Measurements from ENCODE around the gene KDM4B. TPM values are rescaled to one million over a fixed set of nuclear protein-coding genes. Genes with fewer than 3 reads are reported as not detected.

Gene KDM4B
- total and polyA plus RNA-seq, 9 donors = 5.2 to 62.9 (median 46.4) TPM

- Histone ChIP-seq H3K27me3 (no peaks in the 10 kb centered on the region), H3K27ac (no peak overlapping the region), H3K4me1 (ENCODE audit: insufficient read depth) (peaks cover 2% of the 10 kb centered on the region), H3K36me3 (no peaks in the 10 kb centered on the region), H3K9me3 (no peaks in the 10 kb centered on the region), H3K4me3 (no peak overlapping the region)
- no peak for TF ChIP-seq EP300 (IDR thresholded peaks at IDR 0.05)
- TF ChIP-seq, protein P1, sequence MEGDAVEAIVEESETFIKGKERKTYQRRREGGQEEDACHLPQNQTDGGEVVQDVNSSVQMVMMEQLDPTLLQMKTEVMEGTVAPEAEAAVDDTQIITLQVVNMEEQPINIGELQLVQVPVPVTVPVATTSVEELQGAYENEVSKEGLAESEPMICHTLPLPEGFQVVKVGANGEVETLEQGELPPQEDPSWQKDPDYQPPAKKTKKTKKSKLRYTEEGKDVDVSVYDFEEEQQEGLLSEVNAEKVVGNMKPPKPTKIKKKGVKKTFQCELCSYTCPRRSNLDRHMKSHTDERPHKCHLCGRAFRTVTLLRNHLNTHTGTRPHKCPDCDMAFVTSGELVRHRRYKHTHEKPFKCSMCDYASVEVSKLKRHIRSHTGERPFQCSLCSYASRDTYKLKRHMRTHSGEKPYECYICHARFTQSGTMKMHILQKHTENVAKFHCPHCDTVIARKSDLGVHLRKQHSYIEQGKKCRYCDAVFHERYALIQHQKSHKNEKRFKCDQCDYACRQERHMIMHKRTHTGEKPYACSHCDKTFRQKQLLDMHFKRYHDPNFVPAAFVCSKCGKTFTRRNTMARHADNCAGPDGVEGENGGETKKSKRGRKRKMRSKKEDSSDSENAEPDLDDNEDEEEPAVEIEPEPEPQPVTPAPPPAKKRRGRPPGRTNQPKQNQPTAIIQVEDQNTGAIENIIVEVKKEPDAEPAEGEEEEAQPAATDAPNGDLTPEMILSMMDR (IDR thresholded peaks at IDR 0.05) = no peak
- TF ChIP-seq POLR2A (IDR thresholded peaks at IDR 0.05) = no peak
- intact Hi-C loops (cut with DNase I) = no loop called here
- DNase-seq = no peak
- 89 to 92% (median 90%) methylated on average over 24 of the region's 24 CpGs for WGBS, 3 donors
Measured at GRCh38 chr19:5152767-5153532, 184.0 kb downstream of the KDM4B start.

DNA sequence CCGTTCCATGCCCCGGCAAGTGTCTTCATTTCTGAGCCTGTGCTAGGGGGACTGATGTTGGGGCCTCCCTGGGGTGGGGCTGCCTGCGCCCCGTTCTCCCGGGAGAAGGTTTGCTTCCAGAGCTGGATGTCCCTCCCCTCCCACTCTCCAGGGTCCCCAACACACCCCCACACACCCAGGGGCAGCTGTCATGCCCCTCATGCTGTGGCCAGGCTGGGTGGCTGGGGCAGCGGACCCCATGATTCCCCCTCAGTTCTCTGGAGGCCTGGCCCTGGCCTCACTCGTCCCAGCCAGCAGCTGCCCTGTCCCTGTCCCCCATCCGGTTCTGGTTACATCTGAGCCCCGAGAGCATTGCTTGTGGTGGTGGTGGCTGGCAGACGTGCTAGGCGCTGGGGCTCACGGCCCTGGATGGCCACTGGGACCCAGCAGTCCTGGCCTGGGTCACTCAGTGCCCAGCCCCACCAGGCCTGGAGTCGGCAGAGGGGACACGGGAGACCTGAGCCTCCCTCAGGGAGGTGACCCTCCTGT, 184.8 kb downstream of the KDM4B start:
- H3K36me3 ChIP-seq = no peaks in the 10 kb centered on the region
- TF ChIP-seq, protein P1 (IDR thresholded peaks at IDR 0.05) = no peak
- TF ChIP-seq EP300 (IDR thresholded peaks at IDR 0.05) (no peak), POLR2A (IDR thresholded peaks at IDR 0.05) (no peak)
- H3K27me3 ChIP-seq = no peaks in the 10 kb centered on the region
- H3K9me3 ChIP-seq = no peaks in the 10 kb centered on the region
- peaks cover 2% of the 10 kb centered on the region for H3K4me1 ChIP-seq (ENCODE audit: insufficient read depth)
- 83 to 91% (median 87%) methylated on average over 9 to 14 of the region's 14 CpGs for WGBS, 3 donors
- no peak overlapping the region for H3K4me3 ChIP-seq
- H3K27ac ChIP-seq = no peak overlapping the region
- intact Hi-C loops (cut with DNase I) = no loop called here
- no peak for DNase-seq

- TF ChIP-seq, protein P1 (IDR thresholded peaks at IDR 0.05) = no peak
- TF ChIP-seq EP300 (IDR thresholded peaks at IDR 0.05) = no peak
- TF ChIP-seq POLR2A (IDR thresholded peaks at IDR 0.05) = no peak
- peak in 3 of 5 donors; percentile 30 to 56 (median 50) for DNase-seq
- Histone ChIP-seq H3K4me3 (no peak overlapping the region), H3K27me3 (no peaks in the 10 kb centered on the region), H3K27ac (no peak overlapping the region), H3K36me3 (no peaks in the 10 kb centered on the region), H3K4me1 (ENCODE audit: insufficient read depth) (peaks cover 2% of the 10 kb centered on the region), H3K9me3 (no peaks in the 10 kb centered on the region)
- intact Hi-C loops (cut with DNase I) = no loop called here
- WGBS, 3 donors = 67 to 78% (median 70%) methylated on average over 17 of the region's 17 CpGs
Measured at GRCh38 chr19:5154129-5154798, 185.4 kb downstream of the KDM4B start.

DNA sequence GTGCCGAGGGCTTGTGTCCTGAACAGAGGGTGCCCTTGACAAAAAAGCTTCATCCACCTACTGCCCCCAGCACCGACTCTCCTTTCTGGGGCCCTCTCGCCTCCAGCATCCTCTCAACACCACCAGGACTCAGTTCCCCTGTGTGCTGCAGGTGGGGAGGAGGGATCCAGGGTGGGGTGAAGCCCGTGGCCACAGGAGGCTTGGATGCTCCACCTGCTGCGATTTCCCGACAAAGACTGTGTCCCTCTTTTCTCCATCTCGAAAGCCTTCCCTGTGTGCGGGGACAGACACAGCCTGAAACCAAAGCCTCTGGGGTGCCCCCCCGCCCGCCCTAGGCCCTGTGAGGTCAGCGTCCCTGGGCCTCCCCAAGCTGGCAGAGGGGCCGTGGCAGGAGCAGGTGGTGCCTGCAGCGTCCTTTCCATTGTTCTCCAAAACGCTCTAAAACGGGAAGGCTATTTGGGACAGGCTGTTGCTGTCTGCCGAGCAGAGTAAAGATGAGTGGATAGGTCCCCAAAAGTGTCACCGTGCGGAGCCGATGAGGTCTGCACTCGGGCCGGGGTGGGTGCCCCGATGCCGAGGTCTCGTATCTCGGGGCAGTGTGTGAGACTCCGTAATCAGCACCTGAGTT, 186.0 kb downstream of the KDM4B start:
- TF ChIP-seq POLR2A (IDR thresholded peaks at IDR 0.05) (no peak), EP300 (IDR thresholded peaks at IDR 0.05) (no peak)
- TF ChIP-seq, protein P1 (IDR thresholded peaks at IDR 0.05) = no peak
- H3K27me3 ChIP-seq = no peaks in the 10 kb centered on the region
- DNase-seq = no peak
- intact Hi-C loops (cut with DNase I) = no loop called here
- no peaks in the 10 kb centered on the region for H3K9me3 ChIP-seq
- 76 to 82% (median 77%) methylated on average over 26 of the region's 26 CpGs for WGBS, 3 donors
- H3K36me3 ChIP-seq = no peaks in the 10 kb centered on the region
- H3K27ac ChIP-seq = no peak overlapping the region
- H3K4me1 ChIP-seq (ENCODE audit: insufficient read depth) = peaks cover 2% of the 10 kb centered on the region
- H3K4me3 ChIP-seq = no peak overlapping the region
